ENCODE results near the gene DNAJB12.

DNA sequence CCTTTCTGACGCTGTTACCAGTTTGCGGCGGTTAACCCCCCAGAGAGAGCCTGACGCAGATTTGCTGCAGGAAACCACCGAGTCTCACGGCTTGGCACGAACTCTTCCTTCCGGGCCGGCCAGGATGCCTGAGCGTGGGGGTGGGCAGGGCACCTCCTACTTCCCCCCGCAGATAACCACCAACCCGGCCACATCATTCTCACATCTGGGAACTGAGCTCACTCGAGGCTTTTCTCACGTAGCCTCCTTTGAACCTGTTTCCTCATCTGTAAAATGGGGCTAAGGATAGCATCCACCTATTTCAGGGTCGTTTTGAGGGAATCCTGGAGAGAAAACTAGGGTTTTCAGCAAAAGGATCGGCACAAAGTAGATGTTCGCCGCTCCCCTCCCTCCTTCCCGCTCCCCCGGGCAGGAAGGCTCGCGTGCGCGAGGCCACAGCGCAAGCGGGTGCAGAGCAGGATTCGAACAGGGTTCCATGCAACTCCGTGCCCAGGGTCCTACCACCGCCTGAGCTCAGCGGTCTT, 57.4 kb downstream of the DNAJB12 start:
- TF ChIP-seq EZH2 (IDR thresholded peaks at IDR 0.05) = no peak
- peak; percentile 65 for TF ChIP-seq POLR2AphosphoS5 (IDR thresholded peaks at IDR 0.05; ENCODE audit: borderline replicate concordance, low read depth, low read length)
